H1 (cell line): ENCODE measurements around the gene PPP4R1. TPM values are rescaled to one million over a fixed set of nuclear protein-coding genes. Genes with fewer than 3 reads are reported as not detected.
A peak's percentile ranks its signal among the peaks of the same experiment; 100 is the strongest.

Source experiments
- CTCF ChIA-PET: fragments of 300-600 bp; sonication (Branson Sonifier 250); formaldehyde crosslinking; loops from one replicate; lab custom pipeline; 2021; ENCODE audit not compliant: partially characterized antibody; lab: Charles Lee
- POLR2A ChIA-PET: fragments of 300-600 bp; sonication (Branson Sonifier 250); formaldehyde crosslinking; loops from one replicate; lab custom pipeline; 2021; ENCODE audit warnings: inconsistent platforms; ENCODE audit not compliant: partially characterized antibody; lab: Charles Lee
- DNase-seq, 2 experiments: peaks; one replicate each; pipeline versions ENCODE4 v3.0.0 to v3.0.0-alpha.2; 2010 to 2022; ENCODE audit warnings: low spot score in 2 of 2, low read depth in 1 of 2, mixed read lengths in 1 of 2
- FAIRE-seq: peaks from 2 replicates; lab custom pipeline; 2011; peaks lifted over from hg19 to GRCh38; lab: Jason Lieb, UNC
- H2AFZ ChIP-seq: 2 replicates; pipeline ENCODE4 v1.8.1; 2012; ENCODE audit warnings: low read length, inconsistent platforms
- H2AK5ac ChIP-seq: 2 replicates; pipeline ENCODE4 v1.6.1; 2013; ENCODE audit warnings: low read depth, low read length
- H2BK120ac ChIP-seq: replicated peaks from 2 replicates; pipeline ENCODE3; 2013; ENCODE audit warnings: low read depth, low read length, inconsistent platforms
- H2BK12ac ChIP-seq: 2 replicates; pipeline ENCODE4 v1.6.1; 2013; ENCODE audit warnings: low read depth, low read length
- H2BK15ac ChIP-seq: 2 replicates; pipeline ENCODE4 v1.6.1; 2013; ENCODE audit warnings: low read length
- H2BK20ac ChIP-seq: 2 replicates; pipeline ENCODE4 v1.6.1; 2013; ENCODE audit warnings: low read length
- H2BK5ac ChIP-seq: 2 replicates; pipeline ENCODE4 v1.6.1; 2013; ENCODE audit warnings: low read depth, low read length
- H3K14ac ChIP-seq: 2 replicates; pipeline ENCODE4 v1.6.1; 2013; ENCODE audit warnings: inconsistent platforms; ENCODE audit not compliant: insufficient read length
- H3K18ac ChIP-seq: 2 replicates; pipeline ENCODE4 v1.6.1; 2013; ENCODE audit warnings: low read length; ENCODE audit errors: extremely low read depth
- H3K23ac ChIP-seq: 2 replicates; pipeline ENCODE4 v1.6.1; 2013; ENCODE audit warnings: inconsistent platforms; ENCODE audit not compliant: insufficient read length
- H3K23me2 ChIP-seq: 2 replicates; pipeline ENCODE4 v1.6.1; 2013; ENCODE audit warnings: low read depth, low read length
- H3K27ac ChIP-seq: 2 replicates; pipeline ENCODE4 v1.6.1; 2011; ENCODE audit warnings: low read depth, low read length, inconsistent platforms
- H3K27me3 ChIP-seq, 4 experiments: replicated peaks in 1 of 4; 1 replicate in 1 of 4; 2 replicates in 3 of 4; pipeline versions ENCODE4 v1.6.1 to v1.8.1; 2011 to 2013; ENCODE audit warnings: low read length in 3 of 4, mild to moderate bottlenecking in 3 of 4, inconsistent platforms in 2 of 4, mixed read lengths in 2 of 4, moderate library complexity in 1 of 4; ENCODE audit not compliant: control insufficient read depth in 3 of 4, insufficient read depth in 3 of 4; ENCODE audit errors: extremely low read depth in 1 of 4
- H3K36me3 ChIP-seq, 4 experiments: 2 replicates each; pipeline versions ENCODE4 v1.6.1 to v1.8.1; 2011 to 2013; ENCODE audit warnings: mild to moderate bottlenecking in 4 of 4, low read length in 3 of 4, moderate library complexity in 2 of 4, control low read depth in 1 of 4, inconsistent platforms in 1 of 4; ENCODE audit not compliant: insufficient read depth in 4 of 4, control insufficient read depth in 2 of 4
- H3K4ac ChIP-seq: replicated peaks from 2 replicates; pipeline ENCODE3; 2013; ENCODE audit warnings: low read length, low read depth, mixed read lengths, inconsistent platforms; ENCODE audit not compliant: insufficient read length
- H3K4me1 ChIP-seq, 4 experiments: replicated peaks in 1 of 4; 1 replicate in 1 of 4; 2 replicates in 3 of 4; pipeline versions ENCODE4 v1.6.1 to v1.8.1; 2011 to 2013; ENCODE audit warnings: low read length in 3 of 4, inconsistent platforms in 2 of 4, mixed read lengths in 1 of 4; ENCODE audit not compliant: insufficient read depth in 4 of 4, control insufficient read depth in 3 of 4
- H3K4me2 ChIP-seq, 2 experiments: 2 replicates each; pipeline versions ENCODE4 v1.6.1 to v1.8.1; 2011 to 2013; ENCODE audit warnings: low read depth in 2 of 2, low read length in 2 of 2, control low read depth in 1 of 2, inconsistent platforms in 1 of 2, mild to moderate bottlenecking in 1 of 2; ENCODE audit not compliant: insufficient read depth in 1 of 2
- H3K4me3 ChIP-seq, 4 experiments: fragments of 200-600, 300-600 bp in 1 of 4; sonication (generic), shearing (Covaris generic), sonication (Bioruptor Twin) in 1 of 4; 2 replicates each; pipeline versions ENCODE4 v1.5.1 to v1.8.1; 2011 to 2016; ENCODE audit warnings: low read length in 4 of 4, low read depth in 3 of 4, control low read depth in 2 of 4, inconsistent platforms in 2 of 4, mild to moderate bottlenecking in 2 of 4, mixed read lengths in 1 of 4, moderate library complexity in 1 of 4; ENCODE audit not compliant: insufficient read depth in 2 of 4; ENCODE audit errors: extremely low read depth in 1 of 4
- H3K56ac ChIP-seq: replicated peaks from 2 replicates; pipeline ENCODE3; 2013; ENCODE audit warnings: low read depth, mild to moderate bottlenecking, mixed read lengths, low read length, inconsistent platforms; ENCODE audit not compliant: insufficient read length
- H3K79me1 ChIP-seq: 2 replicates; pipeline ENCODE4 v1.6.1; 2013; ENCODE audit warnings: low read depth, low read length, control low read depth
- H3K79me2 ChIP-seq, 2 experiments: 2 replicates each; pipeline versions ENCODE4 v1.6.1 to v1.8.1; 2012 to 2013; ENCODE audit warnings: low read length in 2 of 2, mild to moderate bottlenecking in 2 of 2, inconsistent platforms in 1 of 2; ENCODE audit not compliant: insufficient read depth in 2 of 2, control insufficient read depth in 1 of 2
- H3K9ac ChIP-seq, 4 experiments: replicated peaks in 1 of 4; 1 replicate in 1 of 4; 2 replicates in 3 of 4; pipeline versions ENCODE4 v1.6.1 to v1.8.1; 2011 to 2013; ENCODE audit warnings: low read depth in 3 of 4, low read length in 3 of 4, control low read depth in 2 of 4, mild to moderate bottlenecking in 2 of 4, moderate library complexity in 2 of 4, inconsistent platforms in 1 of 4; ENCODE audit errors: extremely low read depth in 1 of 4
- H3K9me3 ChIP-seq, 2 experiments: 2 replicates each; pipeline versions ENCODE4 v1.6.1 to v1.8.1; 2012 to 2013; ENCODE audit warnings: mild to moderate bottlenecking in 2 of 2, moderate library complexity in 2 of 2, control low read depth in 1 of 2, inconsistent platforms in 1 of 2, low read depth in 1 of 2, low read length in 1 of 2, mixed read lengths in 1 of 2; ENCODE audit not compliant: insufficient read depth in 2 of 2
- H4K20me1 ChIP-seq, 2 experiments: replicated peaks in 1 of 2; 2 replicates each; pipeline versions ENCODE3 to v1.8.1; 2011 to 2013; ENCODE audit warnings: inconsistent platforms in 2 of 2, low read length in 2 of 2, mild to moderate bottlenecking in 1 of 2; ENCODE audit not compliant: insufficient read depth in 2 of 2, control insufficient read depth in 1 of 2
- H4K5ac ChIP-seq: 2 replicates; pipeline ENCODE4 v1.6.1; 2013; ENCODE audit warnings: low read length, low read depth, mixed read lengths, inconsistent platforms; ENCODE audit not compliant: insufficient read length
- H4K8ac ChIP-seq: 2 replicates; pipeline ENCODE4 v1.8.0; 2013; ENCODE audit warnings: mild to moderate bottlenecking, moderate library complexity, low read length, inconsistent platforms; ENCODE audit not compliant: insufficient read depth; ENCODE audit errors: extremely low read depth
- H4K91ac ChIP-seq: replicated peaks from 2 replicates; pipeline ENCODE3; 2013; ENCODE audit warnings: low read length, mixed read lengths, inconsistent platforms; ENCODE audit not compliant: insufficient read length
- BRCA1 ChIP-seq: IDR thresholded peaks from 2 replicates; pipeline ENCODE4 v1.6.1; 2012; ENCODE audit warnings: low read depth, low read length, improper control_type of control experiment
- EP300 ChIP-seq, 2 experiments: IDR thresholded peaks; 1 replicate in 1 of 2; 2 replicates in 1 of 2; pipeline ENCODE4 v1.6.1; 2011 to 2012; ENCODE audit warnings: low read depth in 2 of 2, low read length in 2 of 2, mild to moderate bottlenecking in 2 of 2, borderline replicate concordance in 1 of 2, inconsistent platforms in 1 of 2, moderate library complexity in 1 of 2
- HDAC6 ChIP-seq: IDR thresholded peaks from one replicate; pipeline ENCODE4 v1.7.1; 2012; ENCODE audit warnings: low read depth, mild to moderate bottlenecking, inconsistent platforms, low read length, moderate library complexity
- JUN ChIP-seq: IDR thresholded peaks from 2 replicates; pipeline ENCODE4 v1.6.1; 2011; ENCODE audit warnings: low read depth, mild to moderate bottlenecking, improper control_type of control experiment, low read length
- KDM5A ChIP-seq: fragments of 200-600 bp; IDR thresholded peaks from 2 replicates; pipeline ENCODE4 v1.7.1; 2012; ENCODE audit warnings: mild to moderate bottlenecking, low read length, inconsistent platforms, mixed read lengths
- MAFK ChIP-seq: IDR thresholded peaks from 2 replicates; pipeline ENCODE4 v1.6.1; 2012; ENCODE audit warnings: low read depth, mild to moderate bottlenecking, improper control_type of control experiment, low read length
- NRF1 ChIP-seq: IDR thresholded peaks from 2 replicates; pipeline ENCODE4 v1.6.1; 2011; ENCODE audit warnings: mild to moderate bottlenecking, low read depth, low read length, improper control_type of control experiment
- SIN3A ChIP-seq, 2 experiments: IDR thresholded peaks in 1 of 2; conservative IDR thresholded peaks in 1 of 2; 2 replicates each; pipeline ENCODE4 v1.6.1; 2011 to 2012; ENCODE audit warnings: low read length in 2 of 2, improper control_type of control experiment in 1 of 2, low read depth in 1 of 2, mild to moderate bottlenecking in 1 of 2
- SP1 ChIP-seq: IDR thresholded peaks from 2 replicates; pipeline ENCODE4 v1.6.1; 2011; ENCODE audit warnings: low read depth, low read length
- SP4 ChIP-seq: IDR thresholded peaks from 2 replicates; pipeline ENCODE4 v1.6.1; 2012; ENCODE audit warnings: low read length, inconsistent platforms
- TCF12 ChIP-seq: IDR thresholded peaks from 2 replicates; pipeline ENCODE4 v1.6.1; 2011; ENCODE audit warnings: low read depth, mild to moderate bottlenecking, low read length
- WGBS, 2 experiments: shearing (Covaris generic) in 1 of 2; methylation state at CpG; one replicate each; pipeline versions ENCODE4 v1.1.6 to v1.1.7; 2013 to 2015; ENCODE audit warnings: low lambda C conversion rate in 2 of 2, mixed read lengths in 2 of 2, inconsistent platforms in 1 of 2, low coverage in 1 of 2, missing lambda C conversion rate in 1 of 2; ENCODE audit not compliant: insufficient replicate concordance in 2 of 2, insufficient coverage in 1 of 2, insufficient read length in 1 of 2; ENCODE audit errors: extremely low coverage in 1 of 2, missing lambda C conversion rate in 1 of 2; 5-methylcytosine and 5-hydroxymethylcytosine counted together
- polyA plus RNA-seq, 7 experiments: library from polyadenylated mRNA; depleted of rRNA in 3 of 7; stranded (reverse) in 5 of 7; unstranded in 2 of 7; fragments of >200 nt in 5 of 7; fragments of 200-250 nt in 2 of 7; gene quantifications; 1 replicate in 5 of 7; 2 replicates in 1 of 7; 4 replicates in 1 of 7; pipeline versions ENCODE4 v1.2.1 to v1.2.3, GENCODE V29; 2011 to 2013; ENCODE audit warnings: missing spikeins in 2 of 7, mixed read lengths in 2 of 7
- total RNA-seq: library from RNA; stranded (reverse); fragmentation: NEBNext Ultra II Directional; extraction: Animal tissue kit (Norgen Biotek cat#: 25700); gene quantifications from 2 replicates; pipeline ENCODE4 v1.2.1, GENCODE V29; 2021
- TF ChIP-seq, protein P1 (sequence below): IDR thresholded peaks from 2 replicates; pipeline ENCODE4 v1.6.1; 2012; ENCODE audit warnings: inconsistent platforms
- TF ChIP-seq, protein P2 (sequence below): IDR thresholded peaks from 2 replicates; pipeline ENCODE4 v1.6.1; 2011; ENCODE audit warnings: low read length, improper control_type of control experiment

Gene PPP4R1
- total and polyA plus RNA-seq, 2 of the 8 experiments (the other 6 are each of a cell fraction or from before 2014, with no cell fraction given): 67.4 to 96.1 TPM

DNA sequence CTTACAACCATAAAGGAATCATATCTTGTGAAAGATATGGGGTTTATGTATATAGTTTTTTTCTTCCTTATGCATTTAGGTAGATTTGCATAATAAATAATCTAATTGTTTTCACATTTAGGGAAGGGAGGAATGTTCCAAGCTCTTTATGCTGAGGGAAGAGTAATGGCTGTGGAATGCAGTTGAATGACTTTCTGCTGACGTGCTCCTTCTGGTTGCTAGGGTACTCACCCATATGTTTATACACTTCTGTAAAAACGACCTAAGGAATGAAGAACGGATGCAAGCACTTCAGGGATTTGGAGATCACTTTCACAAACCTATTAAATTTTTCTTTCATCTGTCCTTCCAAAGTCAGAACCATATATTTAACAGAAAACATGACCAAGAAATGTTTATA lies 29.2 kb upstream of the PPP4R1 start:
- H2AFZ ChIP-seq: no peak overlapping the region
- H3K79me1 ChIP-seq: no peaks in the 10 kb centered on the region
- H4K8ac ChIP-seq: no peak overlapping the region
- no peak overlapping the region for H2AK5ac ChIP-seq
- H2BK12ac ChIP-seq: no peak overlapping the region; the same call in 1 of the 2 replicates
- CTCF ChIA-PET: interaction anchor here (1.0 kb wide), 1 partner anchor 28 kb away, joined by 3 read pairs; no protein-coding TSS in a partner anchor
- WGBS, 2 experiments: 2% methylated on average over 3 of the region's 3 CpGs; no CpG with 5 or more reads in 1 of the 2 experiments
- no peak overlapping the region for H3K18ac ChIP-seq
- H4K5ac ChIP-seq: peak overlapping the region; percentile 69
- H3K36me3 ChIP-seq: no peaks in the 10 kb centered on the region
- peak overlapping the region in 1 of 2 experiments; percentile 9; a peak in 1 of 4 replicates for H3K4me2 ChIP-seq
- no peaks in the 10 kb centered on the region for H3K23me2 ChIP-seq
- H4K91ac ChIP-seq: no peak overlapping the region
- no peak overlapping the region for H2BK5ac ChIP-seq
- no peak overlapping the region for H2BK120ac ChIP-seq
- no peak overlapping the region for H3K23ac ChIP-seq
- FAIRE-seq: peak; percentile 99
- H3K4ac ChIP-seq: no peak overlapping the region
- peak overlapping the region; percentile 79; the same call in 1 of the 2 replicates for H3K27ac ChIP-seq
- H4K20me1 ChIP-seq: no peaks in the 10 kb centered on the region
- H2BK15ac ChIP-seq: no peak overlapping the region
- no peaks in the 10 kb centered on the region for H3K27me3 ChIP-seq
- H3K4me1 ChIP-seq: peaks cover 0 to 9% (median 4%) of the 10 kb centered on the region in 4 experiments; a peak in 5 of 7 replicates
- no peak overlapping the region for H3K56ac ChIP-seq
- H2BK20ac ChIP-seq: no peak overlapping the region
- no peak overlapping the region for H3K14ac ChIP-seq
- H3K9me3 ChIP-seq: no peaks in the 10 kb centered on the region
- DNase-seq: peak in 1 of 2 experiments; percentile 73
- H3K79me2 ChIP-seq: no peaks in the 10 kb centered on the region
- POLR2A ChIA-PET: interaction anchor here (1.0 kb wide), 1 partner anchor 27 kb away, joined by 3 read pairs; no protein-coding TSS in a partner anchor
- H3K9ac ChIP-seq: no peak overlapping the region
- peak overlapping the region in 1 of 4 experiments; percentile 40; a peak in 1 of 8 replicates for H3K4me3 ChIP-seq
- TF ChIP-seq SP1 (peak; percentile 92), MAFK (peak; percentile 50), JUN (peak; percentile 100), SP4 (no peak), TCF12 (no peak), KDM5A (no peak), SIN3A (conservative IDR thresholded peaks at IDR 0.05 in 1 of 2, IDR thresholded peaks at IDR 0.05 in 1 of 2; ENCODE audit: low read depth in 1 of 2, low read length in 2 of 2) (no peak), EP300 (IDR thresholded peaks at IDR 0.05; ENCODE audit: borderline replicate concordance in 1 of 2, low read depth in 2 of 2, low read length in 2 of 2) (peak in 1 of 2 experiments; percentile 97; a peak in 2 of 3 replicates), HDAC6 (no peak), NRF1 (no peak), BRCA1 (no peak)
- TF ChIP-seq, protein P1, sequence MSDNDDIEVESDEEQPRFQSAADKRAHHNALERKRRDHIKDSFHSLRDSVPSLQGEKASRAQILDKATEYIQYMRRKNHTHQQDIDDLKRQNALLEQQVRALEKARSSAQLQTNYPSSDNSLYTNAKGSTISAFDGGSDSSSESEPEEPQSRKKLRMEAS: no peak
- TF ChIP-seq, protein P2, sequence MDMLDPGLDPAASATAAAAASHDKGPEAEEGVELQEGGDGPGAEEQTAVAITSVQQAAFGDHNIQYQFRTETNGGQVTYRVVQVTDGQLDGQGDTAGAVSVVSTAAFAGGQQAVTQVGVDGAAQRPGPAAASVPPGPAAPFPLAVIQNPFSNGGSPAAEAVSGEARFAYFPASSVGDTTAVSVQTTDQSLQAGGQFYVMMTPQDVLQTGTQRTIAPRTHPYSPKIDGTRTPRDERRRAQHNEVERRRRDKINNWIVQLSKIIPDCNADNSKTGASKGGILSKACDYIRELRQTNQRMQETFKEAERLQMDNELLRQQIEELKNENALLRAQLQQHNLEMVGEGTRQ: no peak
